ENCODE measurements around the gene MAP2K2.

Gene MAP2K2

GRCh38 chr19:4063369-4064148, 60.4 kb downstream of the MAP2K2 start:
- peak overlapping the region; percentile 86 for H3K4me3 ChIP-seq (ENCODE audit: low read depth, low read length)
- TF ChIP-seq CTCF (IDR thresholded peaks at IDR 0.05; ENCODE audit: control insufficient read depth, extremely low read depth, insufficient read depth) = 0 out of 2 replicates have a peak, but pooled peaks have one; percentile 24
- DNase-seq (ENCODE audit: low read depth) = no peak

GRCh38 chr19:4062419-4063368, 61.2 kb downstream of the MAP2K2 start:
- DNase-seq (ENCODE audit: low read depth) = no peak
- TF ChIP-seq CTCF (IDR thresholded peaks at IDR 0.05; ENCODE audit: control insufficient read depth, extremely low read depth, insufficient read depth) = no peak
- H3K4me3 ChIP-seq (ENCODE audit: low read depth, low read length) = peak overlapping the region; percentile 86

GRCh38 chr19:4061683-4062418, 62.1 kb downstream of the MAP2K2 start:
- peak overlapping the region; percentile 86 for H3K4me3 ChIP-seq (ENCODE audit: low read depth, low read length)
- no peak for TF ChIP-seq CTCF (IDR thresholded peaks at IDR 0.05; ENCODE audit: control insufficient read depth, extremely low read depth, insufficient read depth)
- peak; percentile 78 for DNase-seq (ENCODE audit: low read depth)

- peak overlapping the region; percentile 86 for H3K4me3 ChIP-seq (ENCODE audit: low read depth, low read length)
- DNase-seq (ENCODE audit: low read depth) = no peak
These were observed 62.7 kb downstream of the MAP2K2 start for GRCh38 chr19:4061178-4061682.

GRCh38 chr19:4060621-4061177, 63.2 kb downstream of the MAP2K2 start:
- no peak for DNase-seq (ENCODE audit: low read depth)
- TF ChIP-seq CTCF (IDR thresholded peaks at IDR 0.05; ENCODE audit: control insufficient read depth, extremely low read depth, insufficient read depth) = no peak
- H3K4me3 ChIP-seq (ENCODE audit: low read depth, low read length) = peak overlapping the region; percentile 86

More at GRCh38 chr19:4061178-4061682, 62.7 kb downstream of the MAP2K2 start:
- TF ChIP-seq CTCF (IDR thresholded peaks at IDR 0.05; ENCODE audit: control insufficient read depth, extremely low read depth, insufficient read depth) = no peak

Measured in LNCaP clone FGC (cell line).